HS-27A (cell line): ENCODE results near the gene AFMID.
A peak's percentile ranks its signal among the peaks of the same experiment; 100 is the strongest.
"Not testable (repeated sequence)": the region's sequence is repeated elsewhere in the genome, so short reads cannot be mapped to it uniquely, and the experiment has no call there.

ENCODE experiments used
- DNase-seq: peaks from one replicate; pipeline ENCODE4 v3.0.0-alpha.2; 2012; ENCODE audit warnings: low read depth, missing footprints

AFMID gene

DNA sequence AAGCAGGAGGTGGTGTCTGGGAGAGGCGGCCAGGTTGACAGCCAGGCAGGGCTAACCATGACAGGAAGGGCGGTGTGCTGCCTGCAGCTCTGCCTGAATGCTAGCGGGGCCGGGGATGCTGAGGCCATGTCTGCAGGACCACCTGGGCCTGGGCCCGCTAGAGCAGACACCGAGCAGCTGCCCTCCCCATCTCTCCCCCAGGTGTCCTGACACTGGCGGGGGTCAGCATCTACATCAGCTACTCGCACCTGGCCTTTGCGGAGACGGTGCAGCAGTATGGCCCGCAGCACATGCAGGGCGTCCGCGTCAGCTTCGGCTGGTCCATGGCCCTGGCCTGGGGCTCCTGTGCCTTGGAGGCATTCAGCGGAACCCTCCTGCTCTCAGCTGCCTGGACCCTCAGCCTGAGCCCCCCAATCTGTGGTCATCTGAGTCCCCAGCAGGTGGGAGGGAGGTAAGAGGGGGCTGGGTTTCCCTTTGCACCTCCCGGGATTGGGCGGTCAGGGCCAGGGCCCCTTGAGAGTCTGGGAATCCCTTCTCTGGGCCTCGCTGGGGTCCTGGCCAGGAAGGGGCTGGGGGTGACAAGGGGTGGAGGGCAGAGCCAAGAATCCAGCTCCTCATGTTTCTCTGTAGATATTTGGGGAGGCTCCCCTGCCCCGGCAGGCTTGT is 51.8 kb downstream of the AFMID start:
- DNase-seq = no peak

- DNase-seq = no peak
Measured at GRCh38 chr17:78239489-78239931, 52.3 kb downstream of the AFMID start.

DNA sequence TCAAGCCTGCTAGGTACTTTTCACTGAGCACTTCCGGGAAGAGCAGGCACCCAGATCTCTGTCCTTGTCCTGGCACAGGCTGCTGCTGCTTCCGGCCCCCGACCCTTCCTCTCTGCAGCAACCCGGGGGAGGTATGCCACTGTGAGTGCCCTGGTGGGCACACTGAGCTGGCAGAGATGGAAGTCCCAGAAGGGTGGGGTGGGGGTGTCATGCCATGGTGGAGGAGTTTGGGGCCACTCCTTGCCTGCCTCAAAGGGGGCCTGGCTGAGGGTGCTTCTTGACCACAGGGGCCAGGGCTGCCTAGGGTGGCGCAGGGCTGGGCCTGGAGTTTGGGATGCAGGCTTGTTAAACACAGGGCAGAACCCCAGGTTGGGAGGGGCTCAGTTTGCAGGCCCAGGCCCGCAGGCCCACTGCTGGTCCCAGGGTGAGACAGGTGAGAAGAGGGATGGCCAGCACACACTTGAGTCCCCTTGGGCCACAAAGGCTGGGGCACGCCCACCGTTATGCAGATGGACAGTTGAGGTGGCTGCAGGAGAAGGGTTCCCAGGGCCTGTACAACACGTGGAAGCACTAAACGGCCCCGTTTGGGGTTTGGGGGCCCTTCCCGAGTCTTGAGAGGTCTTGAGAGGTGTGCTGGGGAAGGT is 53.0 kb downstream of the AFMID start:
- no peak for DNase-seq

GRCh38 chr17:78240839-78241238 is 53.7 kb downstream of the AFMID start:
- no peak for DNase-seq

DNA sequence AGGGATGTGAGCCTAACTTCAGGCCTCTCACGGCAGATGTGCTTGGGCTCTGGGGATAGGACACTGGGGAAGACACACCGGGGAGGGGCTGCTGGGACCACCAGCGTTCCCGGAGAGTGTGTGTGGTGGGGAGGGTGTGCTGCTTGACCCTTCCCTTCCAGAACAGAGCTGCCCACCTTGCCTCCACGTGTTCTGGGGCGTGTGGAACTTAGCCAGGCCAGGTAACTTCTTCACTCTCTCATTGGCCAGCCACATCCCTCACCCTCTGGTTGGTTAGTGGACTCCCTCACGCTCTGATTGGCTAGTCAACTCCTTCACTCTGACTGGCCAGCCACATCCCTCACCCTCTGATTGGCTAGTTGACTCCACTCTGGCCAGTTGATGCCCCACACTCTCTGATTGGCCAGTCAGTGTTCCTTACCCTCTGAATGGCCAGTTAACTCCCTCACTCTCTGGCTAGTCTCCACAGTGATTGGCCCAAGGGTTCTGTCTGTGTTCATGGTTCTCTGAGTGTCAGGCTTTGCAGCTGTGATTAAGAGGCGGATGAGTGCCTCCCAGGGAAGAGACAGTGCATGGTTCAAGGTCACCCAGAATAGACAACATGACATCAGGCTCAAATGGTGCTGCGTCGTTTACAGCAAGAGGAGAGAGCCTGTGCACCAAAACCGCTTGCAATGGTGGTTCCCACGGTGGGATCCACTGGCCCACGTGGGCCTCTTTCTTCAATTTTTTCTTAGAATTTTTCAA is 54.3 kb downstream of the AFMID start:
- DNase-seq = no peak

DNA sequence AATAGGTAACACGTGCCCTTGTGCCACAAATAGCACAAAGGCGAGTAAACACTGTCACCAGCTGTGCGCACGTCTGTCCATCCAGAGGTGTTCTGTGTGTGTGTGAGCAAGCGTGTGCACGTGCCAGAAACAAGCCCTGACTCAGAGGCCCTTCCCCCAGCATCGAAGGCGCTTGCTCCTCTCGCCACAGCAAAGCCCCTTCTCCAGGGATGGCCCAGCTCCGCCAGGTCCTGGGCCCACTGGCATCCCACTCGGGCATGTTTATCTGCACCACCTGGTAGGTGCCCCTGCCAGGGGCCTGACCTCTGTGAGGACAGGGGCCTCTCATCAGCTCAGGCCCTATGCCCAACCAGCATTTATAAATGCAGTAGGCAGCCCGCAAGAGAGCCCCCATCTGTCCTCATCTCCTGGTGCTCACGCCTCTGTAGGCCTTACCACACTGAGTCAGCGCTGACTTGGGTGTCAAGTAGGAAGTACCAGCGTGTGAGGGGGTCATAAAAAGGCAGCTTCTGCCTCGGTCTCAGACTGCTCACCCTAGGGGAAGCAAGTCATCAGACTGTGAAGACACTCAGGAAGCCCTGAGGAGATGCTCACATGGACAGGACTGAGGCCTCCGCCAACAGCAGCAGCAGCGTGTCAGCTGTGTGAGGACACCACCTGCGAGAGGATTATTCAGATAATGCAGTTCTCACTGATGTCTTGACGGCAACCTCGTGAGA is 55.0 kb downstream of the AFMID start:
- no peak for DNase-seq

- DNase-seq = no peak
Measured at GRCh38 chr17:78247304-78247703, 60.1 kb downstream of the AFMID start.

GRCh38 chr17:78248051-78248914 is 61.1 kb downstream of the AFMID start:
- no peak for DNase-seq

DNA sequence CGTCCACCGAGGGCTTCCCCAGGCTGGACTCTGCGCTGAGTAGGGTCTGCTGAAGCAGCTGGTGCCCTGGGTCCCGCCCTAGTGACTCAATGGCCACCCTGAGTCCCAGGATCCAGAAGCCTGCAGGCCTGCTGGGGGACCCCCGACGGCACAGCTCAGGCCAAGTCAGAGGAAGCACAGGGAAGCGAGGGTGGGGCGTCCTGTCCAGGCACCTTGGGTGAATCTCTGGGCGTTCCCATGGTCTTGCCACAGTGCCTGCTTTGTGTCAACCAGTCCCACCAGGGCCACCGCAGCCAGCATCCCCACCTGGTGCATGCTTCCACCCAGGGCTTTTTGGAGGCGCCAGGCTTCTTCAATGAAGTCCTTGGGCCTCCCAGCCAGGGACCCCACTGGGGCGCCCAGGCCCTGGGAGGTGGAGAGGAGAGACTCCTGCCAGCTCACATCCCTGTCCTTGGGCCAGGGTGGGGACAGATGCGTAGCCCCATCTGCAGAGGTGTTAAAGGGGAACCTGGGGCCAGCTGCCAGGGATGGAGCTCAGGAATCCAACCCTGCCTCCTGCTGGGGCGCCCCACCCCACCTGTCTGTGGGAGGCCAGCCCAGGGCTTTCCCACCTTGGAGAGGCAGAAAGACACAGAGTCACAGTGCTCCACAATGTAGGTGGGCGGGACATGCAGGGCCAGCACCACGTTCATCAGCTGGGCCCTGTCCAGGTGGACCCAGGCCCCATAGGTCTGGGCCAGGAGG is 62.1 kb downstream of the AFMID start:
- DNase-seq = no peak

- DNase-seq = no peak
Measured at GRCh38 chr17:78249818-78250806, 63.0 kb downstream of the AFMID start.

GRCh38 chr17:78250891-78251772 is 64.0 kb downstream of the AFMID start:
- DNase-seq = peak; percentile 15

GRCh38 chr17:78251773-78252103 is 64.6 kb downstream of the AFMID start:
- DNase-seq = no peak

DNA sequence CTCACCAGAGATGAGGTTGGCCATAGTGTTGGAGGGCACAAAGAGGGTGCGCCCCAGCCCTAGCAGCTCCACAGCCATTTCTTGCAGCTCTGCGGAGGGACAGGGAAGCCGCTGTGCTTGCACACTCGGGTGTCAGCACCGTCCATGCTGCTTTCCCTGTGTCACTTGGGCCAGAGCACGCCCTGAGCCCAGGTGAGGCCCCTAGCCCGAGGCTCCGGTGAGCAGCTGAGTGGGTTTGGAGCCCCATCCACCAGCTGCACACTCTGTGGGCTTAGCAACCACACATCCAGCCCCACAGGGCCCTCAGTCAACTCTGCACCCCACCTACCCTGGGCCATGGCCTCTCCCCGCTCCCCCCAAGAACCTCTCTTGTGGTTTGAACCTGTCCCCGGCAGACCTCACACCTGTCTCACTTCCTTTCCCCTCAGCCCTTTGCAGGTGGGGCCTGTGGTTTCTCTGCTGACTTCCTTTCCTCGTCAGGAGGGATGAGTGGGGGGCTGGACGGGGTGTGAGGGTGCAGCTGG is 65.0 kb downstream of the AFMID start:
- DNase-seq = no peak

GRCh38 chr17:78252701-78253635 is 65.8 kb downstream of the AFMID start:
- DNase-seq = no peak

- DNase-seq = not testable (repeated sequence)
Measured at GRCh38 chr17:78253636-78253945, 66.4 kb downstream of the AFMID start.

- DNase-seq = peak; percentile 12
Measured at GRCh38 chr17:78253946-78254672, 66.9 kb downstream of the AFMID start.
